Spleen (tissue), 11 donors: ENCODE measurements around the gene ZNF90. TPM values are rescaled to one million over a fixed set of nuclear protein-coding genes. Genes with fewer than 3 reads are reported as not detected.
"Not testable (repeated sequence)": the region's sequence is repeated elsewhere in the genome, so short reads cannot be mapped to it uniquely, and the experiment has no call there.

ENCODE experiments used
- DNase-seq: peaks from one replicate; pipeline ENCODE4 v3.0.0-alpha.2; 2020
- H3K27ac ChIP-seq, 8 donors: fragments of 200-600 bp; sonication (generic) in 7 of 8; 1 replicate in 4 of 8; 2 replicates in 4 of 8; pipeline versions ENCODE4 v1.5.0 to v1.8.0; 2016 to 2021; ENCODE audit warnings: inconsistent platforms in 4 of 8, mild to moderate bottlenecking in 4 of 8, moderate library complexity in 1 of 8
- H3K27me3 ChIP-seq, 7 donors: fragments of 200-600 bp; sonication (generic) in 6 of 7; replicated peaks in 1 of 7; 1 replicate in 4 of 7; 2 replicates in 3 of 7; pipeline versions ENCODE4 v1.5.0 to v1.8.0; 2016 to 2021; ENCODE audit warnings: inconsistent platforms in 3 of 7, mild to moderate bottlenecking in 1 of 7
- H3K36me3 ChIP-seq, 6 donors: fragments of 200-600 bp; sonication (generic) in 5 of 6; 1 replicate in 4 of 6; 2 replicates in 2 of 6; pipeline versions ENCODE4 v1.5.0 to v1.8.0; 2016 to 2021; ENCODE audit warnings: inconsistent platforms in 2 of 6
- H3K4me1 ChIP-seq, 6 donors: fragments of 200-600 bp; sonication (generic) in 5 of 6; 1 replicate in 3 of 6; 2 replicates in 3 of 6; pipeline versions ENCODE4 v1.5.0 to v1.8.0; 2016 to 2021; ENCODE audit warnings: inconsistent platforms in 3 of 6
- H3K4me3 ChIP-seq, 8 donors: fragments of 200-600 bp; sonication (generic) in 7 of 8; 1 replicate in 4 of 8; 2 replicates in 4 of 8; pipeline versions ENCODE4 v1.5.0 to v1.8.0; 2016 to 2021; ENCODE audit warnings: inconsistent platforms in 4 of 8, mild to moderate bottlenecking in 4 of 8, moderate library complexity in 2 of 8
- H3K9me3 ChIP-seq, 8 donors: fragments of 200-600 bp; sonication (generic) in 7 of 8; 1 replicate in 4 of 8; 2 replicates in 4 of 8; pipeline versions ENCODE4 v1.5.0 to v1.8.0; 2016 to 2021; ENCODE audit warnings: inconsistent platforms in 4 of 8
- CTCF ChIP-seq, 11 experiments: fragments of 200-600 bp in 7 of 11; fragments of 450-650 bp in 4 of 11; sonication (generic) in 4 of 11; IDR thresholded peaks in 8 of 11; conservative IDR thresholded peaks in 3 of 11; 1 replicate in 7 of 11; 2 replicates in 4 of 11; pipeline versions ENCODE4 v1.4.0 to v1.8.0; 2016 to 2021; ENCODE audit warnings: antibody characterized with exemption in 11 of 11, inconsistent platforms in 4 of 11, mild to moderate bottlenecking in 1 of 11
- POLR2A ChIP-seq, 3 donors: fragments of 450-650 bp; IDR thresholded peaks; one replicate each; pipeline ENCODE4 v1.5.1; 2017; ENCODE audit warnings: antibody characterized with exemption in 3 of 3, mild to moderate bottlenecking in 1 of 3
- POLR2AphosphoS5 ChIP-seq, 3 donors: sonication (generic); formaldehyde crosslinking; IDR thresholded peaks; one replicate each; pipeline ENCODE4 v1.5.1; 2017; ENCODE audit warnings: antibody characterized with exemption in 3 of 3
- WGBS, 5 donors: extraction: QIAGEN DNeasy Blood & Tissue Kit in 3 of 5; methylation state at CpG; one replicate each; pipeline versions ENCODE4 v1.1.5 to v1.1.7; 2013 to 2018; 5-methylcytosine and 5-hydroxymethylcytosine counted together
- intact Hi-C: fragments of 100-400 bp; cut with DNase I; formaldehyde crosslinking; loops from one replicate; pipeline ENCODE4 v1.15.0; 2023; ENCODE audit warnings: low total_unique reads
- polyA plus RNA-seq, 3 donors: library from polyadenylated mRNA; stranded (reverse); fragments of 200-250 nt; gene quantifications; one replicate each; pipeline ENCODE4 v1.2.1, GENCODE V29; 2013
- total RNA-seq, 7 donors: library from RNA; depleted of rRNA in 3 of 7; stranded (reverse); fragments of >200 nt in 3 of 7; fragmentation: NEBNext Ultra II Directional in 4 of 7; extraction: Animal tissue kit (Norgen Biotek cat#: 25700) in 4 of 7; gene quantifications; one replicate each; pipeline versions ENCODE4 v1.1.0 to v1.2.1, GENCODE V29; 2016 to 2021
- donor health status: healthy with polysubstance abuse.
- donor health status: DM: no; HTN: no; CAD: no; lungs with moderate emphysema.
- donor health status: DM: no; HTN: no; CAD: no.
- donor health status: Bipolar disorder and iron deficiency.
- donor health status: healthy.
- donor health status: DM: no; HTN: no; CAD: no.
- donor health status: DM: yes; HTN: yes; CAD: no.

The ZNF90 gene
- total and polyA plus RNA-seq, 10 donors = 2.7 to 12.3 (median 4.6) TPM

GRCh38 chr19:20151617-20152145 lies 73.9 kb downstream of the ZNF90 start:
- H3K36me3 ChIP-seq = no peaks in the 10 kb centered on the region
- WGBS, 5 donors = 81 to 89% (median 86%) methylated on average over 11 to 12 of the region's 12 CpGs
- DNase-seq = no peak
- no peaks in the 10 kb centered on the region for H3K27me3 ChIP-seq
- TF ChIP-seq POLR2A (IDR thresholded peaks at IDR 0.05) = no peak
- TF ChIP-seq CTCF (IDR thresholded peaks at IDR 0.05 in 8 of 11, conservative IDR thresholded peaks at IDR 0.05 in 3 of 11) = no peak
- TF ChIP-seq POLR2AphosphoS5 (IDR thresholded peaks at IDR 0.05) = no peak
- H3K4me3 ChIP-seq = no peak overlapping the region
- intact Hi-C loops = no loop called here
- no peaks in the 10 kb centered on the region for H3K4me1 ChIP-seq
- no peak overlapping the region for H3K27ac ChIP-seq
- H3K9me3 ChIP-seq = peaks cover 0 to 25% (median 8%) of the 10 kb centered on the region in 8 donors

- intact Hi-C loops = not testable (repeated sequence)
- 70 to 79% (median 76%) methylated on average over 10 to 15 of the region's 15 CpGs for WGBS, 5 donors
These were observed 74.7 kb downstream of the ZNF90 start for GRCh38 chr19:20152506-20152905.

GRCh38 chr19:20153281-20153680 lies 75.5 kb downstream of the ZNF90 start:
- 84 to 95% (median 93%) methylated on average over 4 of the region's 4 CpGs for WGBS, 5 donors
- TF ChIP-seq CTCF (IDR thresholded peaks at IDR 0.05 in 8 of 11, conservative IDR thresholded peaks at IDR 0.05 in 3 of 11) (no peak), POLR2A (IDR thresholded peaks at IDR 0.05) (no peak), POLR2AphosphoS5 (IDR thresholded peaks at IDR 0.05) (no peak)
- no peak for DNase-seq
- H3K27ac ChIP-seq = no peak overlapping the region
- H3K9me3 ChIP-seq = peaks cover 0 to 22% (median 4%) of the 10 kb centered on the region in 8 donors
- H3K36me3 ChIP-seq = no peaks in the 10 kb centered on the region
- intact Hi-C loops = no loop called here
- no peak overlapping the region for H3K4me3 ChIP-seq
- no peaks in the 10 kb centered on the region for H3K4me1 ChIP-seq
- no peaks in the 10 kb centered on the region for H3K27me3 ChIP-seq

More at GRCh38 chr19:20152506-20152905, 74.7 kb downstream of the ZNF90 start:
- not testable (repeated sequence) for H3K27me3 ChIP-seq, H3K4me1 ChIP-seq, H3K4me3 ChIP-seq, H3K36me3 ChIP-seq, DNase-seq, H3K27ac ChIP-seq
- peaks cover 0 to 22% (median 5%) of the 10 kb centered on the region in 8 donors for H3K9me3 ChIP-seq

- Histone ChIP-seq H3K9me3 (peaks cover 0 to 22% (median 4%) of the 10 kb centered on the region in 8 donors), H3K4me3 (no peak overlapping the region), H3K27ac (no peak overlapping the region), H3K36me3 (no peaks in the 10 kb centered on the region), H3K27me3 (no peaks in the 10 kb centered on the region), H3K4me1 (no peaks in the 10 kb centered on the region)
- DNase-seq = no peak
- TF ChIP-seq CTCF (IDR thresholded peaks at IDR 0.05 in 8 of 11, conservative IDR thresholded peaks at IDR 0.05 in 3 of 11) (no peak), POLR2A (IDR thresholded peaks at IDR 0.05) (no peak), POLR2AphosphoS5 (IDR thresholded peaks at IDR 0.05) (no peak)
- intact Hi-C loops = no loop called here
- WGBS, 5 donors = 81 to 92% (median 88%) methylated on average over 4 of the region's 4 CpGs
These were observed 76.8 kb downstream of the ZNF90 start for GRCh38 chr19:20154636-20155035.
